Aorta (tissue), 5 donors: ENCODE results near the gene MCM7. TPM values are rescaled to one million over a fixed set of nuclear protein-coding genes. Genes with fewer than 3 reads are reported as not detected.
"Not testable (repeated sequence)": the region's sequence is repeated elsewhere in the genome, so short reads cannot be mapped to it uniquely, and the experiment has no call there.

Experiments
- ATAC-seq: fragments of 200-7000 bp; cut with Tn5 transposase; one replicate; pipeline ENCODE4 v1.9.1; 2022; ENCODE audit warnings: moderate library complexity; ENCODE audit not compliant: low FRiP score
- DNase-seq, 2 donors: peaks; one replicate each; pipeline ENCODE4 v3.0.0-alpha.2; 2020
- H3K27ac ChIP-seq, 2 donors: one replicate each; pipeline ENCODE4 v1.5.1; 2013; ENCODE audit warnings: low read length in 2 of 2, mild to moderate bottlenecking in 2 of 2, moderate library complexity in 2 of 2, control low read depth in 1 of 2, inconsistent platforms in 1 of 2, low read depth in 1 of 2
- H3K27me3 ChIP-seq, 2 donors: one replicate each; pipeline ENCODE4 v1.6.1; 2013; ENCODE audit warnings: control low read depth in 1 of 2, low read length in 1 of 2, mild to moderate bottlenecking in 1 of 2, moderate library complexity in 1 of 2; ENCODE audit not compliant: insufficient read depth in 2 of 2, control insufficient read depth in 1 of 2
- H3K36me3 ChIP-seq, 2 donors: one replicate each; pipeline ENCODE4 v1.6.1; 2013; ENCODE audit warnings: control low read depth in 1 of 2, low read length in 1 of 2, mild to moderate bottlenecking in 1 of 2; ENCODE audit not compliant: insufficient read depth in 2 of 2, control insufficient read depth in 1 of 2
- H3K4me1 ChIP-seq, 2 donors: one replicate each; pipeline ENCODE4 v1.6.1; 2013; ENCODE audit warnings: low read length in 2 of 2, control low read depth in 1 of 2, mild to moderate bottlenecking in 1 of 2, moderate library complexity in 1 of 2; ENCODE audit not compliant: insufficient read depth in 2 of 2, control insufficient read depth in 1 of 2
- H3K4me3 ChIP-seq, 2 donors: one replicate each; pipeline ENCODE4 v1.5.1; 2013; ENCODE audit warnings: low read length in 2 of 2, control low read depth in 1 of 2, mild to moderate bottlenecking in 1 of 2
- H3K9me3 ChIP-seq: one replicate; pipeline ENCODE4 v1.6.1; 2013; ENCODE audit warnings: mild to moderate bottlenecking, low read length; ENCODE audit not compliant: control insufficient read depth
- WGBS, 2 donors: extraction: QIAGEN DNeasy Blood & Tissue Kit; methylation state at CpG; one replicate each; pipeline ENCODE4 v1.1.7; 2013; 5-methylcytosine and 5-hydroxymethylcytosine counted together
- intact Hi-C, 2 donors: fragments of 100-400 bp; cut with DNase I; formaldehyde crosslinking; loops; one replicate each; pipeline versions ENCODE4 v1.14.2 to v1.15.0; 2022
- polyA plus RNA-seq, 2 donors: library from polyadenylated mRNA; stranded (reverse); fragments of 200-250 nt; gene quantifications; one replicate each; pipeline ENCODE4 v1.2.3, GENCODE V29; 2013
- total RNA-seq, 2 donors: library from RNA; stranded (reverse); fragmentation: NEBNext Ultra II Directional; extraction: Animal tissue kit (Norgen Biotek cat#: 25700); gene quantifications; one replicate each; pipeline ENCODE4 v1.2.1, GENCODE V29; 2021
- donor health status: healthy with polysubstance abuse.
- donor health status: Bipolar disorder and iron deficiency.
- donor health status: DM: no; HTN: no; CAD: no.
- donor health status: DM: no; HTN: no; CAD: no.
- donor health status: DM: yes; HTN: yes; CAD: no.

The MCM7 gene
- total and polyA plus RNA-seq, 4 donors = 27.1 to 90.8 (median 46.5) TPM

GRCh38 chr7:100137851-100138760 is 36.9 kb upstream of the MCM7 start:
- 76 to 77% methylated on average over 13 of the region's 13 CpGs for WGBS, 2 donors
- Histone ChIP-seq H3K4me1 (no peaks in the 10 kb centered on the region), H3K36me3 (no peaks in the 10 kb centered on the region), H3K4me3 (no peak overlapping the region), H3K27ac (no peak overlapping the region), H3K27me3 (no peaks in the 10 kb centered on the region), H3K9me3 (no peaks in the 10 kb centered on the region)
- no peak for ATAC-seq
- intact Hi-C loops = loop anchor here in 1 of 2 donors (10.0 kb wide), 1 partner anchor 77 kb away; the partner anchor contains the start of gene PVRIG
- DNase-seq = no peak

- no peaks in the 10 kb centered on the region for H3K36me3 ChIP-seq
- no peaks in the 10 kb centered on the region for H3K9me3 ChIP-seq
- intact Hi-C loops = loop anchor here (2.0 to 10.0 kb wide), 2 partner anchors 82 to 84 kb away; partner anchors contain the start of gene PVRIG (in 1 of the 2)
- ATAC-seq (no peak), DNase-seq (no peak)
- 20 to 23% methylated on average over 3 of the region's 3 CpGs for WGBS, 2 donors
- no peak overlapping the region for H3K4me3 ChIP-seq
- H3K27me3 ChIP-seq = no peaks in the 10 kb centered on the region
- no peaks in the 10 kb centered on the region for H3K4me1 ChIP-seq
- H3K27ac ChIP-seq = no peak overlapping the region
Measured at GRCh38 chr7:100132697-100133151, 31.5 kb upstream of the MCM7 start.

- Histone ChIP-seq H3K27ac (no peak overlapping the region), H3K4me3 (no peak overlapping the region), H3K4me1 (no peaks in the 10 kb centered on the region), H3K27me3 (no peaks in the 10 kb centered on the region), H3K36me3 (no peaks in the 10 kb centered on the region), H3K9me3 (no peaks in the 10 kb centered on the region)
- intact Hi-C loops = loop anchor here (2.0 to 10.0 kb wide), 2 partner anchors 83 to 85 kb away; partner anchors contain the start of gene PVRIG (in 1 of the 2)
- no peak for ATAC-seq
- 61 to 64% methylated on average over 7 of the region's 7 CpGs for WGBS, 2 donors
- DNase-seq = no peak
Measured at GRCh38 chr7:100132126-100132525, 30.9 kb upstream of the MCM7 start.

- Histone ChIP-seq H3K27ac (no peak overlapping the region), H3K4me3 (no peak overlapping the region), H3K27me3 (no peaks in the 10 kb centered on the region), H3K9me3 (no peaks in the 10 kb centered on the region), H3K36me3 (no peaks in the 10 kb centered on the region), H3K4me1 (no peaks in the 10 kb centered on the region)
- intact Hi-C loops = loop anchor here (2.0 to 10.0 kb wide), 2 partner anchors 84 to 140 kb away; partner anchors contain the start of gene PVRIG (in 1 of the 2)
- 9 to 11% methylated on average over 24 of the region's 24 CpGs for WGBS, 2 donors
- peak; percentile 54 for ATAC-seq
- DNase-seq = peak; percentile 86 to 95
Measured at GRCh38 chr7:100130608-100131453, 29.6 kb upstream of the MCM7 start.

GRCh38 chr7:100130220-100130607 is 29.0 kb upstream of the MCM7 start:
- intact Hi-C loops = loop anchor here (2.0 to 10.0 kb wide), 2 partner anchors 85 to 139 kb away; partner anchors contain the start of gene PVRIG (in 1 of the 2)
- DNase-seq, H3K36me3 ChIP-seq, H3K27me3 ChIP-seq, H3K4me3 ChIP-seq, H3K9me3 ChIP-seq, ATAC-seq, H3K27ac ChIP-seq, H3K4me1 ChIP-seq: not testable (repeated sequence)
- WGBS, 2 donors = 95 to 97% methylated on average over 1 of the region's 1 CpG

- no peaks in the 10 kb centered on the region for H3K4me1 ChIP-seq
- intact Hi-C loops = loop anchor here in 1 of 2 donors (5.0 kb wide), 1 partner anchor 36 kb away; no protein-coding TSS in a partner anchor
- H3K27me3 ChIP-seq = no peaks in the 10 kb centered on the region
- H3K4me3 ChIP-seq = no peak overlapping the region
- H3K27ac ChIP-seq = no peak overlapping the region
- 47 to 50% methylated on average over 1 of the region's 1 CpG for WGBS, 2 donors
- H3K9me3 ChIP-seq = no peaks in the 10 kb centered on the region
- no peak for DNase-seq
- H3K36me3 ChIP-seq = no peaks in the 10 kb centered on the region
- no peak for ATAC-seq
Measured at GRCh38 chr7:100128637-100128963, 27.4 kb upstream of the MCM7 start.

GRCh38 chr7:100127866-100128636 is 26.9 kb upstream of the MCM7 start:
- DNase-seq (no peak), ATAC-seq (peak; percentile 9)
- H3K27ac ChIP-seq = peak overlapping the region in 1 of 2 donors; percentile 60
- H3K9me3 ChIP-seq = no peaks in the 10 kb centered on the region
- peak overlapping the region; percentile 50 to 80 for H3K4me3 ChIP-seq
- intact Hi-C loops = loop anchor here in 1 of 2 donors (2.0 to 5.0 kb wide), 2 partner anchors 27 to 36 kb away; partner anchors contain the start of genes AP4M1 and MCM7
- H3K4me1 ChIP-seq = no peaks in the 10 kb centered on the region
- no peaks in the 10 kb centered on the region for H3K27me3 ChIP-seq
- no peaks in the 10 kb centered on the region for H3K36me3 ChIP-seq
- 2% methylated on average over 37 of the region's 37 CpGs for WGBS, 2 donors
